DLD1 (cell line): ENCODE results near the gene TDRD9.
"Not testable (repeated sequence)": the region's sequence is repeated elsewhere in the genome, so short reads cannot be mapped to it uniquely, and the experiment has no call there.

Source experiments
- in situ Hi-C: cut with HindIII; loops from 2 replicates; pipeline ENCODE4 v1.10.0; 2017; ENCODE audit warnings: low sequenced_read_pairs

Gene TDRD9

GRCh38 chr14:103973354-103973753 lies 45.1 kb downstream of the TDRD9 start:
- in situ Hi-C loops, result no loop called here

- in situ Hi-C loops, result no loop called here
Observed at GRCh38 chr14:103974575-103974974, 46.3 kb downstream of the TDRD9 start.

- in situ Hi-C loops, result not testable (repeated sequence)
Observed at GRCh38 chr14:103980623-103981238, 52.5 kb downstream of the TDRD9 start.

GRCh38 chr14:103984196-103984595 lies 55.9 kb downstream of the TDRD9 start:
- in situ Hi-C loops, result no loop called here

GRCh38 chr14:103989034-103989433 lies 60.8 kb downstream of the TDRD9 start:
- in situ Hi-C loops, result no loop called here

- in situ Hi-C loops, result no loop called here
Observed at GRCh38 chr14:103989964-103990363, 61.7 kb downstream of the TDRD9 start.

GRCh38 chr14:103994535-103995184 lies 66.4 kb downstream of the TDRD9 start:
- in situ Hi-C loops, result no loop called here

GRCh38 chr14:103995876-103996275 lies 67.6 kb downstream of the TDRD9 start:
- in situ Hi-C loops, result no loop called here

GRCh38 chr14:103997391-103997790 lies 69.1 kb downstream of the TDRD9 start:
- in situ Hi-C loops, result no loop called here

GRCh38 chr14:103998027-103998426 lies 69.8 kb downstream of the TDRD9 start:
- in situ Hi-C loops, result no loop called here

GRCh38 chr14:103999795-104000440 lies 71.7 kb downstream of the TDRD9 start:
- in situ Hi-C loops, result no loop called here

- in situ Hi-C loops, result no loop called here
Observed at GRCh38 chr14:104001003-104001402, 72.7 kb downstream of the TDRD9 start.

GRCh38 chr14:104003616-104004015 lies 75.4 kb downstream of the TDRD9 start:
- in situ Hi-C loops, result no loop called here

- in situ Hi-C loops, result no loop called here
Observed at GRCh38 chr14:104004849-104005248, 76.6 kb downstream of the TDRD9 start.

GRCh38 chr14:104005489-104005888 lies 77.2 kb downstream of the TDRD9 start:
- in situ Hi-C loops, result no loop called here

- in situ Hi-C loops, result no loop called here
Observed at GRCh38 chr14:104007121-104007520, 78.9 kb downstream of the TDRD9 start.

GRCh38 chr14:104009297-104009696 lies 81.0 kb downstream of the TDRD9 start:
- in situ Hi-C loops, result no loop called here

GRCh38 chr14:104011824-104012517 lies 83.7 kb downstream of the TDRD9 start:
- in situ Hi-C loops, result no loop called here

- in situ Hi-C loops, result no loop called here
Observed at GRCh38 chr14:104014764-104015163, 86.5 kb downstream of the TDRD9 start.

GRCh38 chr14:104016873-104017650 lies 88.8 kb downstream of the TDRD9 start:
- in situ Hi-C loops, result no loop called here

- in situ Hi-C loops, result no loop called here
Observed at GRCh38 chr14:104019029-104019428, 90.8 kb downstream of the TDRD9 start.
